ENCODE results near the gene TCF7L2.
A peak's percentile ranks its signal among the peaks of the same experiment; 100 is the strongest.

The TCF7L2 gene

GRCh38 chr10:113096128-113096996 is 146.3 kb downstream of the TCF7L2 start:
- no peak for DNase-seq (ENCODE audit: low read depth)
- no peak for TF ChIP-seq CTCF (IDR thresholded peaks at IDR 0.05; ENCODE audit: control insufficient read depth, insufficient read depth, low read depth, low read length, missing control alignments)
- no peak overlapping the region for H3K4me3 ChIP-seq (ENCODE audit: control insufficient read depth, low read depth, low read length)

- H3K4me3 ChIP-seq (ENCODE audit: control insufficient read depth, low read depth, low read length), result no peak overlapping the region
- no peak for TF ChIP-seq CTCF (IDR thresholded peaks at IDR 0.05; ENCODE audit: control insufficient read depth, insufficient read depth, low read depth, low read length, missing control alignments)
- no peak for DNase-seq (ENCODE audit: low read depth)
Observed at GRCh38 chr10:113097036-113097435, 147.0 kb downstream of the TCF7L2 start.

GRCh38 chr10:113099431-113100183 is 149.6 kb downstream of the TCF7L2 start:
- H3K4me3 ChIP-seq (ENCODE audit: control insufficient read depth, low read depth, low read length), result no peak overlapping the region
- no peak for TF ChIP-seq CTCF (IDR thresholded peaks at IDR 0.05; ENCODE audit: control insufficient read depth, insufficient read depth, low read depth, low read length, missing control alignments)
- no peak for DNase-seq (ENCODE audit: low read depth)

- DNase-seq (ENCODE audit: low read depth), result no peak
- no peak for TF ChIP-seq CTCF (IDR thresholded peaks at IDR 0.05; ENCODE audit: control insufficient read depth, insufficient read depth, low read depth, low read length, missing control alignments)
- no peak overlapping the region for H3K4me3 ChIP-seq (ENCODE audit: control insufficient read depth, low read depth, low read length)
Observed at GRCh38 chr10:113100281-113100680, 150.2 kb downstream of the TCF7L2 start.

- peak; percentile 58 for DNase-seq (ENCODE audit: low read depth)
- no peak for TF ChIP-seq CTCF (IDR thresholded peaks at IDR 0.05; ENCODE audit: control insufficient read depth, insufficient read depth, low read depth, low read length, missing control alignments)
- H3K4me3 ChIP-seq (ENCODE audit: control insufficient read depth, low read depth, low read length), result no peak overlapping the region
Observed at GRCh38 chr10:113103131-113103840, 153.2 kb downstream of the TCF7L2 start.

- H3K4me3 ChIP-seq (ENCODE audit: control insufficient read depth, low read depth, low read length), result no peak overlapping the region
- no peak for DNase-seq (ENCODE audit: low read depth)
- TF ChIP-seq CTCF (IDR thresholded peaks at IDR 0.05; ENCODE audit: control insufficient read depth, insufficient read depth, low read depth, low read length, missing control alignments), result no peak
Observed at GRCh38 chr10:113104047-113104446, 154.0 kb downstream of the TCF7L2 start.

All from AG09309 (cell line).